ENCODE results near the gene LSM2.

- TF ChIP-seq POLR2A (IDR thresholded peaks at IDR 0.05) (no peak), CTCF (IDR thresholded peaks at IDR 0.05) (no peak)
Measured at GRCh38 chr6:31770860-31771259, 35.9 kb downstream of the LSM2 start.

Measured in transverse colon (tissue), 3 donors.